HG02852 (cell line): ENCODE data around the gene AHSP.
"Not testable (repeated sequence)": the region's sequence is repeated elsewhere in the genome, so short reads cannot be mapped to it uniquely, and the experiment has no call there.

Experiments
- ATAC-seq: cut with Tn5 transposase; IDR thresholded peaks from one replicate; pipeline ENCODE4 v1.9.1; 2021; ENCODE audit warnings: mild to moderate bottlenecking, moderate library complexity; ENCODE audit not compliant: unreplicated experiment

The AHSP gene

GRCh38 chr16:31527734-31528274, at the start of gene AHSP:
Gene AHSP, plus strand, starts transcription at chr16:31527900. Its CDS starts 240 bp downstream, at chr16:31528140.
- ATAC-seq, result no peak

- ATAC-seq, result no peak
These were observed 48.7 kb upstream of the AHSP start for GRCh38 chr16:31478956-31479355.

GRCh38 chr16:31479751-31480150, 47.9 kb upstream of the AHSP start:
- ATAC-seq, result no peak

- ATAC-seq, result no peak
These were observed 46.7 kb upstream of the AHSP start for GRCh38 chr16:31480851-31481536.

- no peak for ATAC-seq
These were observed 44.6 kb upstream of the AHSP start, which contains the start of gene SLC5A2 for GRCh38 chr16:31483081-31483480. Gene SLC5A2, plus strand, starts transcription at chr16:31483123. Its CDS starts 14 bp downstream, at chr16:31483137.

- ATAC-seq, result not testable (repeated sequence)
These were observed 43.7 kb upstream of the AHSP start for GRCh38 chr16:31484048-31484447.

- no peak for ATAC-seq
These were observed 43.1 kb upstream of the AHSP start for GRCh38 chr16:31484491-31485171.

GRCh38 chr16:31485571-31485970, 42.1 kb upstream of the AHSP start:
- ATAC-seq, result no peak

GRCh38 chr16:31486045-31486444, 41.7 kb upstream of the AHSP start:
- no peak for ATAC-seq

GRCh38 chr16:31487071-31487719, 40.5 kb upstream of the AHSP start:
- no peak for ATAC-seq

GRCh38 chr16:31487720-31488467, 39.8 kb upstream of the AHSP start:
- peak; percentile 82 for ATAC-seq

- ATAC-seq, result no peak
These were observed 39.0 kb upstream of the AHSP start for GRCh38 chr16:31488468-31489297.

GRCh38 chr16:31489298-31489564, 38.5 kb upstream of the AHSP start:
- ATAC-seq, result no peak

GRCh38 chr16:31489616-31490584, 37.8 kb upstream of the AHSP start:
- no peak for ATAC-seq

- ATAC-seq, result no peak
These were observed 35.8 kb upstream of the AHSP start for GRCh38 chr16:31491778-31492418.

GRCh38 chr16:31493506-31494125, 34.1 kb upstream of the AHSP start:
- no peak for ATAC-seq

GRCh38 chr16:31496670-31497069, 31.0 kb upstream of the AHSP start:
- no peak for ATAC-seq

- no peak for ATAC-seq
These were observed 29.2 kb upstream of the AHSP start for GRCh38 chr16:31498493-31498892.
